Mucosa of descending colon (tissue), 3 donors: ENCODE data around the gene BRF1. TPM values are rescaled to one million over a fixed set of nuclear protein-coding genes. Genes with fewer than 3 reads are reported as not detected.

Source experiments
- ATAC-seq: fragments of 200-7000 bp; cut with Tn5 transposase; one replicate; pipeline ENCODE4 v1.9.1; 2020; ENCODE audit warnings: mild to moderate bottlenecking, moderate library complexity
- DNase-seq, 3 donors: peaks; one replicate each; pipeline ENCODE4 v3.0.0-alpha.2; 2020
- H3K36me3 ChIP-seq: fragments of 200-600 bp; one replicate; pipeline ENCODE4 v1.8.0; 2021; ENCODE audit warnings: low read depth, mild to moderate bottlenecking
- H3K4me1 ChIP-seq: fragments of 200-600 bp; one replicate; pipeline ENCODE4 v1.8.0; 2021; ENCODE audit warnings: low read depth, mild to moderate bottlenecking
- H3K4me3 ChIP-seq: fragments of 200-600 bp; one replicate; pipeline ENCODE4 v1.8.0; 2021; ENCODE audit warnings: mild to moderate bottlenecking
- H3K9me3 ChIP-seq: fragments of 200-600 bp; one replicate; pipeline ENCODE4 v1.8.0; 2021; ENCODE audit warnings: mild to moderate bottlenecking
- CTCF ChIP-seq: fragments of 200-600 bp; IDR thresholded peaks from one replicate; pipeline ENCODE4 v1.8.0; 2022; ENCODE audit warnings: antibody characterized with exemption, mild to moderate bottlenecking
- intact Hi-C, 2 donors: fragments of 100-400 bp; cut with DNase I in 1 of 2; cut with micrococcal nuclease in 1 of 2; formaldehyde crosslinking; loops; one replicate each; pipeline versions ENCODE4 v1.11.0 to v1.11.1; 2022; cut with DNase I, micrococcal nuclease
- total RNA-seq, 3 donors: library from RNA; stranded (reverse); fragmentation: NEBNext Ultra II Directional in 2 of 3; extraction: Animal tissue kit (Norgen Biotek cat#: 25700) in 2 of 3; gene quantifications; one replicate each; pipeline versions ENCODE4 v1.2.1 to v1.2.4, GENCODE V29; 2021 to 2023
- donor health status: DM: no; HTN: no; CAD: no; lungs with moderate emphysema.
- donor health status: DM: no; HTN: no; CAD: no.
- donor health status: DM: no; HTN: yes; CAD: no.

The BRF1 gene
- total RNA-seq, 3 donors from 2014 or later = 27.4 to 40.1 (median 34.2) TPM

DNA sequence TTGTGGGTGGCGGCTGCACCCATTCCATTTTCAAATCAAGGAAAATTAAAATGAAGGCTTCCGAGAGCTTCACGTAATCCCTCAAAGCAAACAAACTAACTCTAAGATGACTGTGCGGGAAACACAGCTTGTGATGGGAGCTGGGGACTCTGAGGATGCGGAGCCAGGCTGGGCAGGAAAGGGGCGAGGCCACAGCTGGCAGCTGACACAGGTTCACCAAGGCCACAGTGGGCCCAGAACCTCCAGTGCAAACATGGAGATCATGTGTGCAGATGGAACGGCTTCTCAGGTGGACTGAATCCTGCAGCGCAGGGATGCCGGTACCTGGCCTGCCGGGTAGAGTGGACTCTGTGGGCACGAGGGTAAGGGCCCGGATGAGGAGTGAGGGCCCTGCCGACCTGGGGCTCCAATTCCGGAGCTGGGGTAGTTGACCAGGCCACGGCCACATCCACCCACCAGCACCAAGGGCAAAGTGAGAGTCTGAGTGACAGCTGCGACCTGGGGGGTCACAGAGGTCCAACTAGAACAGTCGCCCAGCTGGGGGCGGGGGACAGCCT lies 71.6 kb downstream of the BRF1 start:
- no peak overlapping the region for H3K4me3 ChIP-seq
- H3K4me1 ChIP-seq = no peaks in the 10 kb centered on the region
- no peak for TF ChIP-seq CTCF
- intact Hi-C loops = no loop called here
- DNase-seq = peak in 1 of 3 donors; percentile 22
- H3K36me3 ChIP-seq = no peaks in the 10 kb centered on the region
- no peaks in the 10 kb centered on the region for H3K9me3 ChIP-seq
- no peak for ATAC-seq

DNA sequence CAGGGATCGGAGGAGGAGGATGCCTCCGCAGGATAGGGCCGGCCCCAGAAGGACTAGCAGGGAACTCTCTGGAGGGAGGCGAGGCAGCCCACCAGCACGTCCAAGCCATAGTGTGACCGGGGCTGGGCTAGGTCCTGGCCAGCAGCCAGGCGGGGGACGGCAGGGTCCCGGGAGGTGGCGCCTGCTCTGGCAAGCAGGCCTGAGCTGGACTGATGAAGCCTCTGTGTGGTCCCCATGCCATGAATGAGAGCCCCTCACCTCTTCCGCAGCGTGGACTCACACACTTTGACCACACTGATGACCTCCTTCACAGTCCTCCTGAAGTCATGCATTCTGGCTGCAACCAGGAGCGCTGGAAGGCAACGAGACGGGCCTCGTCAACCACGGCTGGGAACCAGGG lies 72.2 kb downstream of the BRF1 start:
- Histone ChIP-seq H3K4me3 (no peak overlapping the region), H3K36me3 (no peaks in the 10 kb centered on the region), H3K4me1 (no peaks in the 10 kb centered on the region), H3K9me3 (no peaks in the 10 kb centered on the region)
- ATAC-seq = no peak
- intact Hi-C loops = no loop called here
- DNase-seq = peak in 1 of 3 donors; percentile 29
- TF ChIP-seq CTCF = no peak

- intact Hi-C loops = no loop called here
- H3K9me3 ChIP-seq = no peaks in the 10 kb centered on the region
- no peak for ATAC-seq
- H3K4me1 ChIP-seq = no peaks in the 10 kb centered on the region
- DNase-seq = peak in 1 of 3 donors; percentile 10
- no peak for TF ChIP-seq CTCF
- no peak overlapping the region for H3K4me3 ChIP-seq
- H3K36me3 ChIP-seq = no peaks in the 10 kb centered on the region
These were observed 73.5 kb downstream of the BRF1 start for GRCh38 chr14:105227346-105227745.

GRCh38 chr14:105226198-105226597 lies 74.6 kb downstream of the BRF1 start:
- Histone ChIP-seq H3K9me3 (no peaks in the 10 kb centered on the region), H3K4me3 (no peak overlapping the region), H3K36me3 (no peaks in the 10 kb centered on the region), H3K4me1 (no peaks in the 10 kb centered on the region)
- TF ChIP-seq CTCF = no peak
- intact Hi-C loops = no loop called here
- ATAC-seq = no peak
- DNase-seq = peak in 1 of 3 donors; percentile 21

- Histone ChIP-seq H3K4me1 (no peaks in the 10 kb centered on the region), H3K4me3 (no peak overlapping the region), H3K9me3 (no peaks in the 10 kb centered on the region), H3K36me3 (no peaks in the 10 kb centered on the region)
- no peak for ATAC-seq
- TF ChIP-seq CTCF = no peak
- intact Hi-C loops = no loop called here
- peak in 1 of 3 donors; percentile 10 for DNase-seq
These were observed 75.8 kb downstream of the BRF1 start for GRCh38 chr14:105224845-105225570.
